M059J (cell line): Measurements from ENCODE around the gene SARS1. TPM values are rescaled to one million over a fixed set of nuclear protein-coding genes. Genes with fewer than 3 reads are reported as not detected.
"Not testable (repeated sequence)": the region's sequence is repeated elsewhere in the genome, so short reads cannot be mapped to it uniquely, and the experiment has no call there.

ENCODE experiments used
- DNase-seq: peaks from one replicate; pipeline ENCODE4 v3.0.0-alpha.2; 2012; ENCODE audit warnings: low read depth
- total RNA-seq: library from RNA; depleted of rRNA; stranded (reverse); fragments of >200 nt; shearing (Covaris generic); gene quantifications from 2 replicates; pipeline ENCODE4 v1.2.3, GENCODE V29; 2014; rRNA removed

The SARS1 gene
- total RNA-seq, 1 experiment from 2014 or later: 149 TPM

DNA sequence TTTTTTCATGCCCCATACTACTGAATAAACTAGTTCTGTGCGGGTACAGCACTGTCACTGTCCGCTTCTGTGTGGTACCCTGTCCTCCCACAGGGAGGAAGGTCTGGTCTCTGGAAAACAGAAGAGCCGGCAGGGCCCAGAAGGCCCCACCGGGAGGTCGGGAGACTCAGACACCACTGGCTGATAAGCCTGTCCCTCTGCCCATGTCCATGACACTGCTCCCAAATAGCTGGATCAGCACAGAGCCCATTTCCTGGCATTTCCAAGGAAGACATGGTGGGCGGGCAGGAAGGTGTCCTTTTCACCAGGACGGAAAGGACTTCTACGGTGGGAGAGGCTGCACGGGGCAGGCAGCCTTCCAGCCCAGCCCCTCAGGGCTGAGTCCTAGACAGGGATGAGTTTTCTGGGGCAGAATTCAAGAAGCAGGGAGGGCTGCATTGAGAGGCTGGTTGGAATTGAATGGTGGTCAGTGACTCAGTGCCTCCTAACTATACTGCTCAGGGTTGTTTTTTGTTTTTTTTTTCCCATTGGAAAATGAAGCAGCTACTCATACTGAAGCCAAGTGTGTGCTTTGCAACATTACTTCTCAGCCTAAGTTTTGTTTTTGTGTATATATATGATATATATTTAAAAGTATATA is 62.1 kb downstream of the SARS1 start:
- DNase-seq: peak; percentile 87

DNA sequence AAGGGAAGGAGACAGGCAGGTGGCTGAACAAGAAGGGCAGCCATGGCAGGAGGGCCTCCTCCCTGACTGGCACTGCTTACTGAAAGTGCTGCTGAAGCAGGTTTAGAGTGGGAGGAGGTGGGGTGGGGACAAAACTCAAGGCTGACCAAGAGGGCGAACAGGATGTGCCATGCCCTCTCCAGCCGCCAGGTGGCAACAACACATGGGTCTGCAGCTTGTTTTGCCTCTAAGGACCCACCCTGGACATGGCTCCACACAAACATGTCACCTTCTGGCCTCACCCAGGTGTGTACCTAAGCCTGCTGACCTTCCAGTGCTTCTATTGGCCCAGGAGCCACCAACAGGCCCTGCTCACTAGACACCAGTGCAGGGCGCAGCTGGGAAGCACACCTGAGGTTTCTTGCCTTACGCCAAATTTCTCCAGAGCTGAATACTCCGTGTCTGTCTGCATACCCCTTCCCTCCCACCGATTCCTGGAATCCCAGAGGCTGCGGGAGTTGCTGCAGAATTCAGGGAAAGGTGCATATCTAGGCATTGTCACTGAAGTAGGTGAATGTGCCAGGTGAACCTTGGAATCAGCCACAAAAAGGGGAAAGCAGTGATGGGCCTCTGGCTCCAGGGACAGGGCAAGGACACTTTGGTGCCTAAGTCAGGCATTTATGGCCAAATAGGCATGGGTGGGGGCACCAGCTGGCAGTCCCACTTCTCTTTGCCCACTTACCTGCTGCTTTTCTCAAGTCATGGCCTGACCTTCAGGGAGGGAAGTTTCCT is 63.9 kb downstream of the SARS1 start:
- DNase-seq: peak; percentile 78

- no peak for DNase-seq
Observed at GRCh38 chr1:109279615-109280278, 66.0 kb downstream of the SARS1 start.

DNA sequence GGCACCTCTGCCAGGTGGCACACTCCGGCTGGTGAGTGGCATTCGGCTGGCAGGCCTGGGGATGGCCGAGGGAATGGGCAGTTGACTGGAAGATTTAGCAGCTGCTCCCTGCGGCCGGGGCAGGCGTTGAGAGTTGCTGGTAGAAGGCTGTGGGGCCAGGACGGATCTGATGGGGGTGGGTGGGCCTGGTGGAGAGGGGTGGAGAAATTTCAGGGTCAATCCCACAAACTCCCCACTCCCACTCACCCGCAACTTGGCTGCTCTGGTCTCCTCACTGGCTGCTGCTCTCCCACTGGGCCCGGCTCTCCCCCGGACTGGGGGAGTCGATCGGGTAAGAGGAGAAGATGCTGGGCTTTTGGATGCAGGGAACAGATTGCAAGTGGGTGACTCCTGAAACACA is 67.1 kb downstream of the SARS1 start:
- no peak for DNase-seq

DNA sequence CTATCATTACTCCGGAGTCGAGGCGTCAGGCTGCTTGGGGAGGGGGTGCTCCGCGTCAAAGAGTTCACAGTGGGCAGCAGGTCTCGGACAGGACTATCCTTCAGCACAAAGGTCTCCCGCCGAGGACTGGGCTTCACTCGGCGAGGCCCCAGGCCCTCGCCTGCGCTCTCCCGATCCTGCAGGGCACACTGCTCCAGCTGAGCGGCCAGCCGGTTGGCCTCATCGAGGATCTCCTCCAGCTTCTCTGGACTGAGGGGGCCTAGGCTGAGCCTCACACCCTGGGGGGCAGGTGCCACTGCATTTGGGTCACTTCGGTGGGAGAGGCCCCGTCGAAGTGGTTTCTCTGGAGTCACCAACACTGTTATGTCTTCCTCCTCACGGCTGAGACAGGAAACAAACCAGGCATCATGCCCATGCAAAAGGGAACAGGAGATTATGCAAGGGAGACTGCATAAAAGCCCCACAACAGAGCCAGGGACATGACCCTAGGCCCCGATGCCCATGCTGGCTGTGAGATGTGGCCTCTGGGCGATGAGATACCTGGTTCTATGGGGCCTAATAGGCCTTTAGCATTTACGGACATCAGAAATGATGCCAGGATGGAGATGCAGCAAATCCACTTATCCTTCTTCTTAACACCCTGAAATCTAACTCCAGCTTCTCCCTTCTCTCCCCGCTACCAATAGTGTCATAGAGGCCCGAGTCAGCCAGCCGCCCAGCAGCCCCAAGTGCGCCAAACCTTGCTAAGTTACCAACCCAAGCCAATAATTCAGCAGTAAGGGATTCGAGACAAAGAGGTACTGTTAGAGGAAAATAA is 68.2 kb downstream of the SARS1 start:
- DNase-seq: peak; percentile 48

GRCh38 chr1:109282497-109282951 is 68.8 kb downstream of the SARS1 start:
- DNase-seq: no peak

GRCh38 chr1:109282952-109283747 is 69.4 kb downstream of the SARS1 start, which contains the start of gene PSRC1:
Gene PSRC1, minus strand, starts transcription at chr1:109283145.
- peak; percentile 96 for DNase-seq

GRCh38 chr1:109283748-109284600 is 70.3 kb downstream of the SARS1 start:
- peak; percentile 86 for DNase-seq

DNA sequence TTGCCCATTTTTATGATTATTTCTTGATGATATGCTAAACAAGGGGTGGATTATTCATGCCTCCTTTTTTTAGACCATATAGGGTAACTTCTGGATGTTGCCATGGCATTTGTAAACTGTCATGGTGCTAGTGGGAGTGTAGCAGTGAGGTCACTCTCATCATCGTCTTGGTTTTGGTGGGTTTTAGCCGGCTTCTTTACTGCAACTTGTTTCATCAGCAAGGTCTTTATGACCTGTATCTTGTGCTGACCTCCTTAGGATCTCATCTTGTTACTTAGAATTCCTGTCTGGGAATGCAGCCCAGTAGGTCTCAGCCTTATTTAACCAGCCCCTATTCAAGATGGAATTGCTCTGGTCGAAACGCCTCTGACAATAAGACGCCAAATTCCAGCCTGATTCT is 73.0 kb downstream of the SARS1 start:
- DNase-seq: not testable (repeated sequence)

Other genes with a start within 250 kb of the SARS1 start
- gene WDR47, start 171.8 kb upstream of the SARS1 start, total RNA-seq: 11.0 and 14.6 TPM in 2 replicates
- gene TAF13, start 137.9 kb upstream of the SARS1 start, total RNA-seq: 73.4 and 97.8 TPM in 2 replicates
- 38.5 and 44.8 TPM in 2 replicates for gene TMEM167B, start 123.2 kb upstream of the SARS1 start, total RNA-seq
- gene ELAPOR1, start 99.8 kb upstream of the SARS1 start, total RNA-seq: 0.84 and 1.1 TPM in 2 replicates
- gene CELSR2, start 35.6 kb downstream of the SARS1 start, total RNA-seq: 3.7 and 6.9 TPM in 2 replicates
- gene PSRC1, start 69.2 kb downstream of the SARS1 start, total RNA-seq: 68.3 and 83.5 TPM in 2 replicates
- not detected in 2 replicates for gene MYBPHL, start 93.1 kb downstream of the SARS1 start, total RNA-seq
- gene SORT1, start 184.0 kb downstream of the SARS1 start, total RNA-seq: 22.0 and 28.3 TPM in 2 replicates
- 119 and 162 TPM in 2 replicates for gene PSMA5, start 212.5 kb downstream of the SARS1 start, total RNA-seq